GM18499 (cell line): ENCODE measurements around the gene CYP2W1.

Source experiments
- ATAC-seq: cut with Tn5 transposase; IDR thresholded peaks from one replicate; pipeline ENCODE4 v1.9.1; 2021; ENCODE audit warnings: moderate number of reproducible peaks; ENCODE audit not compliant: insufficient read depth, unreplicated experiment

CYP2W1 gene

GRCh38 chr7:978416-979091 is 4.4 kb upstream of the CYP2W1 start:
- ATAC-seq: no peak

- no peak for ATAC-seq
These were observed 3.8 kb upstream of the CYP2W1 start for GRCh38 chr7:979151-979550.

- no peak for ATAC-seq
These were observed 3.0 kb upstream of the CYP2W1 start for GRCh38 chr7:979886-980571.

GRCh38 chr7:981793-982510 is 1.0 kb upstream of the CYP2W1 start:
- no peak for ATAC-seq

GRCh38 chr7:982511-983003 is 424 bp upstream of the CYP2W1 start:
- no peak for ATAC-seq

- ATAC-seq: no peak
These were observed 663 bp downstream of the CYP2W1 start for GRCh38 chr7:983616-984071.

- no peak for ATAC-seq
These were observed 1.6 kb downstream of the CYP2W1 start for GRCh38 chr7:984361-985126.

- no peak for ATAC-seq
These were observed 2.1 kb downstream of the CYP2W1 start for GRCh38 chr7:985127-985416.

GRCh38 chr7:985915-986741 is 3.1 kb downstream of the CYP2W1 start:
- ATAC-seq: no peak

GRCh38 chr7:986766-987751 is 4.1 kb downstream of the CYP2W1 start:
- ATAC-seq: no peak

GRCh38 chr7:987909-988308 is 4.9 kb downstream of the CYP2W1 start:
- ATAC-seq: no peak

- no peak for ATAC-seq
These were observed 5.5 kb downstream of the CYP2W1 start for GRCh38 chr7:988426-988911.

- ATAC-seq: no peak
These were observed 6.1 kb downstream of the CYP2W1 start for GRCh38 chr7:988963-989529.

GRCh38 chr7:990352-990932 is 7.5 kb downstream of the CYP2W1 start:
- ATAC-seq: no peak

- ATAC-seq: no peak
These were observed 8.2 kb downstream of the CYP2W1 start for GRCh38 chr7:990933-991728.

- no peak for ATAC-seq
These were observed 9.0 kb downstream of the CYP2W1 start for GRCh38 chr7:991729-992656.
